OCI-M1 (cell line): ENCODE results near the gene RPL22.
A peak's percentile ranks its signal among the peaks of the same experiment; 100 is the strongest.

ENCODE experiments used
- DNase-seq: peaks from one replicate; lab custom pipeline; 2025; lab: John Stamatoyannopoulos, UW

RPL22 gene

GRCh38 chr1:6200188-6200809 is 904 bp upstream of the RPL22 start:
- DNase-seq, result peak; percentile 52

- DNase-seq, result peak; percentile 33
Measured at GRCh38 chr1:6198646-6199297, 623 bp downstream of the RPL22 start.

- DNase-seq, result no peak
Measured at GRCh38 chr1:6197746-6198427, 1.5 kb downstream of the RPL22 start.

GRCh38 chr1:6191968-6192367 is 7.4 kb downstream of the RPL22 start:
- DNase-seq, result no peak

- no peak for DNase-seq
Measured at GRCh38 chr1:6188466-6188865, 10.9 kb downstream of the RPL22 start.

- DNase-seq, result peak; percentile 49
Measured at GRCh38 chr1:6185635-6186382, 13.6 kb downstream of the RPL22 start.

GRCh38 chr1:6185151-6185550 is 14.2 kb downstream of the RPL22 start:
- no peak for DNase-seq

GRCh38 chr1:6184083-6184783 is 15.2 kb downstream of the RPL22 start:
- no peak for DNase-seq

- peak; percentile 34 for DNase-seq
Measured at GRCh38 chr1:6183520-6183989, 15.8 kb downstream of the RPL22 start.

GRCh38 chr1:6181347-6181770 is 18.0 kb downstream of the RPL22 start:
- no peak for DNase-seq

- DNase-seq, result no peak
Measured at GRCh38 chr1:6180707-6181311, 18.6 kb downstream of the RPL22 start.

GRCh38 chr1:6180268-6180706 is 19.1 kb downstream of the RPL22 start, which contains the start of gene CHD5:
TSS of gene CHD5 (minus strand) at chr1:6180321. CDS start at chr1:6180023, 298 bp downstream.
- DNase-seq, result no peak

GRCh38 chr1:6179564-6180175 is 19.7 kb downstream of the RPL22 start:
- no peak for DNase-seq

- no peak for DNase-seq
Measured at GRCh38 chr1:6178751-6179563, 20.4 kb downstream of the RPL22 start.

GRCh38 chr1:6177681-6178380 is 21.6 kb downstream of the RPL22 start:
- DNase-seq, result no peak

GRCh38 chr1:6176779-6177178 is 22.6 kb downstream of the RPL22 start:
- DNase-seq, result no peak

GRCh38 chr1:6175411-6175828 is 24.0 kb downstream of the RPL22 start:
- no peak for DNase-seq

GRCh38 chr1:6174621-6175410 is 24.6 kb downstream of the RPL22 start:
- DNase-seq, result no peak
